Brain microvascular endothelial cell (primary cell): ENCODE measurements around the gene NOX5.

Experiments used
- DNase-seq: peaks from one replicate; pipeline ENCODE4 v3.0.0-alpha.2; 2020
- H3K27ac ChIP-seq: fragments of 250-450 bp; sonication (Bioruptor Pico); 2 replicates; pipeline ENCODE4 v1.5.1; 2020; ENCODE audit warnings: mild to moderate bottlenecking, moderate library complexity
- H3K27me3 ChIP-seq: fragments of 250-450 bp; sonication (Bioruptor Pico); replicated peaks from 2 replicates; pipeline ENCODE4 v1.5.1; 2020; ENCODE audit warnings: mild to moderate bottlenecking
- H3K36me3 ChIP-seq: fragments of 250-450 bp; sonication (Bioruptor Pico); replicated peaks from 2 replicates; pipeline ENCODE4 v1.5.1; 2020; ENCODE audit warnings: mild to moderate bottlenecking
- H3K4me3 ChIP-seq: 2 replicates; pipeline ENCODE4 v1.5.1; 2011; ENCODE audit warnings: low read depth, mild to moderate bottlenecking, control low read depth, low read length, moderate library complexity
- in situ Hi-C: cut with HindIII; loops from 2 replicates; pipeline ENCODE4 v1.10.0; 2017; ENCODE audit warnings: low sequenced_read_pairs, low pct_ligation_motif_present
- TF ChIP-seq, protein P1 (sequence below): IDR thresholded peaks from 2 replicates; pipeline ENCODE4 v1.5.1; 2011; ENCODE audit warnings: low read depth, mild to moderate bottlenecking, moderate library complexity, low read length, control low read depth, inconsistent platforms; ENCODE audit errors: missing control alignments

NOX5 gene

DNA sequence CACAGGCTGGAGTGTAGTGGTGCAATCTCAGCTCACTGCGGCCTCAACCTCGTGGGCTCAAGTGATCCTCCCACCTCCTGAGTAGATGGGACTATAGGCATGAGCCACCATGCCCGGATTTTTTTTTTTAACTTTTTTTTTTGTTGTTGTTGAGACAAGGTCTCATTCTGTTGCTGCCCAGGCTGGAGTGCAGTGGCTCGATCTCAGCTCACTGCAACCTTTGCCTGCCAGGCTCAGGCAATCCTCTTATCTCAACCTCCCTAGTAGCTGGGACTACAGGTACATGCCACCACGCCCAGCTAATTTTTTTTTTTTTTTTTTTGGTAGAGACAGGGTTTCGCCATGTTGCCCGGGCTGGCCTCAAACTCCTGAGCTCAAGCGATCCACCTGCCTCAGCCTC, 64.1 kb downstream of the NOX5 start:
- Histone ChIP-seq H3K4me3 (no peak overlapping the region), H3K27ac (no peak overlapping the region), H3K27me3 (no peaks in the 10 kb centered on the region), H3K36me3 (no peaks in the 10 kb centered on the region)
- in situ Hi-C loops, result no loop called here
- TF ChIP-seq, protein P1, sequence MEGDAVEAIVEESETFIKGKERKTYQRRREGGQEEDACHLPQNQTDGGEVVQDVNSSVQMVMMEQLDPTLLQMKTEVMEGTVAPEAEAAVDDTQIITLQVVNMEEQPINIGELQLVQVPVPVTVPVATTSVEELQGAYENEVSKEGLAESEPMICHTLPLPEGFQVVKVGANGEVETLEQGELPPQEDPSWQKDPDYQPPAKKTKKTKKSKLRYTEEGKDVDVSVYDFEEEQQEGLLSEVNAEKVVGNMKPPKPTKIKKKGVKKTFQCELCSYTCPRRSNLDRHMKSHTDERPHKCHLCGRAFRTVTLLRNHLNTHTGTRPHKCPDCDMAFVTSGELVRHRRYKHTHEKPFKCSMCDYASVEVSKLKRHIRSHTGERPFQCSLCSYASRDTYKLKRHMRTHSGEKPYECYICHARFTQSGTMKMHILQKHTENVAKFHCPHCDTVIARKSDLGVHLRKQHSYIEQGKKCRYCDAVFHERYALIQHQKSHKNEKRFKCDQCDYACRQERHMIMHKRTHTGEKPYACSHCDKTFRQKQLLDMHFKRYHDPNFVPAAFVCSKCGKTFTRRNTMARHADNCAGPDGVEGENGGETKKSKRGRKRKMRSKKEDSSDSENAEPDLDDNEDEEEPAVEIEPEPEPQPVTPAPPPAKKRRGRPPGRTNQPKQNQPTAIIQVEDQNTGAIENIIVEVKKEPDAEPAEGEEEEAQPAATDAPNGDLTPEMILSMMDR, result no peak
- DNase-seq, result no peak

DNA sequence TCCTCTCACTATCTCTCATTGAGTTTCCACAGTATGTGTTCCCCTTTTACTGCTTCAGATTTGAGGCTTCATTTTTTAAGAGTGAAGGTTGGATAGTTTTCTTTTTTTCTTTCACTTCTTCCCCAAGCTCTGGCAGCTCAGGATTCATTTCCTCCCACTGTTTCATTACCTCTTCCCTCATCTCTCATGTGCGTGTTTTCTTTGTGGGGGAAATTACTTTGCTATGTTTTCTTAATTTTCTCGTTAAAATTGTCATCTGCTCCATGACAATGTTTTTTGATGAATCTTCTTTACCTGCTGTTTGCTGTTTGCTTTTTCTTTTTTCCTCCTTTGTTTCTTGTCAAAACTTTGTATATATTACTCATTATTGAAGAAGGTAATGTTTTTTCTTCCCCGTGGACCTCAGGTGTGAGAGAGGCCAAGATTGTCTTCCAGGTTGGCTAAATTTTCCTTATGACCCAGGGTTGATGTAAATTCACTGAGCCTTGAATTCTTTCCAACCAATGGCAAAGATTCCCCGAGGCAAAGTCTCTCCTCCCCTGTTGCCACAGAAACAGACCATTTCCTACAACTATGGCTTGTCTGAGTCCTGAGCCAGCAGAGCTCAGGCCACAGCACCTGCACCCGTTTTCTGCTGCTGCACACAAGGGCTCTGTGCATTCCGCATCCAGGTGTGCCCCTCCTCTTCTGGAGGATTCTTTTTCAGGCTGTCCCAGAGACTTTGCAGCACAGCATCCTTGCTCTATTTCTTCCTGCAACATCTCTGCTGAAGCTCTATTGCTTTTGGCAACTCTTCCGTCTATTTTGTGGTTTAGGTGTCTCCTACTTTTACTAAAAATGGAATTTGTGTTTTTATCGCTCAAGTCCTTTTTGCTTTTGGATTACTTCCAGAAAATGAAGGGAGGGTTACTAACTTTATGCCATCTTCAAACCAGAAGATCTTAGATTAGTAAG, 66.1 kb downstream of the NOX5 start:
- H3K36me3 ChIP-seq, result no peaks in the 10 kb centered on the region
- H3K27ac ChIP-seq, result no peak overlapping the region
- TF ChIP-seq, protein P1, result no peak
- DNase-seq, result no peak
- H3K27me3 ChIP-seq, result no peaks in the 10 kb centered on the region
- in situ Hi-C loops, result no loop called here
- no peak overlapping the region for H3K4me3 ChIP-seq

DNA sequence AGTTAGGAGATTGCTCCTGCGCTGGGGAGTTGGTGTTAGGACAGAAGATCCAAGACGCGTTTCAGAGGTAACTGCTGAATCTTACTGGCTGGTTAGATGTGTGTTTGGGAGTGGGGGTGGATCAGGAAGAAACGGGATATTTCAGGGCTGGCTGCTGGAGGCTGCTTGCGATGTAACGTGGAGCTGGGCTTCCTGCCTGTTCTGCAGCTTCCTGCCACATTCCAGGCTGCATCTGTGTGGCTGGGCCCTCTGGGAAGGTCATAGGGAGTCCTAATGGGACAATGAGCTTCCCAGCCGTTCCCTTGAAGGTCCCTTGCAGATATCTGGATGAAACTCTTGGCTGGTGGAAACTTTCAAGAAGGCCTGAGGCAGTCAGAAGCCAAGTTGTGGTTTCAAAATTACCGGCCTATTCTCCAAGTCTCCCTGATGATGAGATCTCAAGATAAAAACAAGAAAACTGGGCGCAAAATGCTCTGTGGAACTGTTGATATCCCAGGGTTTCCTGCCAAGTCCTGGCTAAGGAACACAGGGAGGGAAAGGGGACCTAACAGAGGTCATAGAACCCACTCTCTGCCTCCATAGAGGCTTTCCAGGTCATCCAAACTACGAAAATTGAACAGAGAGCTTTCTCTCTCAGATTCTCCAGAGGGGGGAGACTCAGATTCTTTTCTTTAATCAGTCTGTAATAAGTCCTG, 67.0 kb downstream of the NOX5 start:
- TF ChIP-seq, protein P1, result no peak
- in situ Hi-C loops, result no loop called here
- Histone ChIP-seq H3K27ac (peak overlapping the region; percentile 56), H3K4me3 (no peak overlapping the region), H3K27me3 (no peaks in the 10 kb centered on the region), H3K36me3 (no peaks in the 10 kb centered on the region)
- peak; percentile 25 for DNase-seq

DNA sequence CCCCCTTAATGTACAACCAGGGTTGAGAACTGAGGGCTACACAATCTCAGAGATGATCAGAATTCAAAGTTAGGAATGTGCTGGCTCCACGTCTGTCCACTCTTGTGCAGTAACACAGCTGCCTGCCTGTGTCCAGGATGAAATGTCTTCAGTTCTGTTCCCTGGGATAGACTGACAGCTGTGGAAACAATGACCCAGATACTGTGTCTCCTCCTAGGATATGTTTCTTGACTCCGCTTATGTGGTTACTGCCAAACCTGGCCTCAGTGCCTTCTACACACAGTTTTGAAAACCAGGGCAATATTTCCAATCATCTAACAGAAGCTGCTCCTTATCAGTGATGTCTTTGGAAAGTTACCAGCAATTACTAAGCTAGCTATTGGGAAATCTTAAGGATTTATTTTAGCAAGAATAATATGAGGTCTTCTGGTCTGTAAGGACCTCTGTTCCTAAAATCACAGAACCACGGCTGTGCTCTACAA, 67.6 kb downstream of the NOX5 start:
- DNase-seq, result peak; percentile 73
- H3K27me3 ChIP-seq, result no peaks in the 10 kb centered on the region
- peak overlapping the region; percentile 56 for H3K27ac ChIP-seq
- no peaks in the 10 kb centered on the region for H3K36me3 ChIP-seq
- TF ChIP-seq, protein P1, result no peak
- in situ Hi-C loops, result no loop called here
- H3K4me3 ChIP-seq, result no peak overlapping the region

DNA sequence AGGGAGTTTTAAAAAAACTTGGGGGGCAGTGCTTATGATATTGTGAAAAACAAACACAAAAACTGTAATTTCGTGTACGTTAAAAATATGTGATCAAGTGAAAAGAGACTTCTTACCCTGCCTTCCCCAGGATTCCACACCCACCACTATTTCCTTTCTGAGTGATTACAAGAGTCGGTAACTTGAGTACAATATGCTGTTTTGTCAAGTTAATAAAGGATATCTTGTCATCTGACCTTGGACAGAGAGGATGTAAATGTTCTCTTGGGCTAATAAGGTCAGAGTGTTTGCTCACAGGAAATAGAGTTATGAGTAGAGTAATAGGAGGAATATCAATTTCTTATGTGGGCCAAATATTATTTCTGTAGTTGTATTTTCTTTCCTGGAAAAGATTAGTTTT, 68.1 kb downstream of the NOX5 start:
- TF ChIP-seq, protein P1, result no peak
- in situ Hi-C loops, result no loop called here
- peak overlapping the region; percentile 56 for H3K27ac ChIP-seq
- peak; percentile 31 for DNase-seq
- H3K36me3 ChIP-seq, result no peaks in the 10 kb centered on the region
- H3K4me3 ChIP-seq, result no peak overlapping the region
- H3K27me3 ChIP-seq, result no peaks in the 10 kb centered on the region
